ENCODE data around the gene HSD3B2. TPM values are rescaled to one million over a fixed set of nuclear protein-coding genes. Genes with fewer than 3 reads are reported as not detected.

The HSD3B2 gene
- total RNA-seq, 1 donor from 2014 or later: not detected

DNA sequence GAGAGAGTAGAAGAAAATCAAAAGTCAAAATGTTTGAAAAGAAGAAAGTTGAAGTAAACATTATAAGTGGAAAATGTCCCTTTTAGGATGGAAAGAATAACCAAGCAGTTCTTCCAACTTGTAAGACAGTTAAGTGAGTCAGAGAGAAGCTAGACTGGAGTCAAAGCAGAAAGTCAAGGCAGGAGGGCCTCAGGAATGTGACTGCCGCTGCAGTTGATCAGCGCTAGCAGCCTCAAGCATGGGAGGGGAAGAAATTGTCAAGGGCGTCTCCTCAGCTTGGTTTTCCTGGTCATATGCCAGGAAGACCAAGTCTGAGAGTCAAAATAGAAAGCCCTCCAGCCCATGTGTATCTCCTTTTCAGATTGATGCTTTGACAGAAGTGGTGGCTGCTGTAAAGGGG, 23.2 kb upstream of the HSD3B2 start:
- Mint-ChIP-seq H3K9me3 (ENCODE audit: unreplicated experiment) (no peaks in the 10 kb centered on the region), H3K4me1 (ENCODE audit: low read depth, unreplicated experiment) (no peaks in the 10 kb centered on the region), H3K36me3 (ENCODE audit: unreplicated experiment) (no peaks in the 10 kb centered on the region), H3K27me3 (ENCODE audit: unreplicated experiment) (no peaks in the 10 kb centered on the region), H3K4me3 (ENCODE audit: unreplicated experiment) (no peak overlapping the region), H3K27ac (ENCODE audit: unreplicated experiment) (no peak overlapping the region)
- DNase-seq: no peak
- TF ChIP-seq CTCF (IDR thresholded peaks at IDR 0.05; ENCODE audit: partially characterized antibody, unreplicated experiment): no peak

DNA sequence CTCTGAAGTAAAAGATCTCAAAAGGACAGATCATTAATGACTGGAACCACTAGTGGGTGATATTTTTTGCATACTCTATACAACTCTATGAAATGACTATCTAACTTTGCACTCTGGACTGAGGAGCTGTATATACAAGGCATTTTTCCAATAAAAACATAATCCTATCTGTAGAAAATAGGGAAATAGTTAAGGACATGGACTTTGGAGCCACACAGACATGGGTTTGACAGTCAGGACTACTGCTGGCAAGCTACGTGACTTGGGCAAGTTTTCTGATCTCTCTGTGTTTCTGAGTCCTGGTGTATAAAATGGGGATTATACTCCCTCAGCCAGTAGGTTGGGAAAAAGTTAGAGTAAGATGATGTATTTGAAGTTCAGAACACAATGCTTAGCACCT, 20.9 kb upstream of the HSD3B2 start:
- no peak overlapping the region for H3K4me3 Mint-ChIP-seq (ENCODE audit: unreplicated experiment)
- no peak for TF ChIP-seq CTCF (IDR thresholded peaks at IDR 0.05; ENCODE audit: partially characterized antibody, unreplicated experiment)
- no peaks in the 10 kb centered on the region for H3K9me3 Mint-ChIP-seq (ENCODE audit: unreplicated experiment)
- no peaks in the 10 kb centered on the region for H3K27me3 Mint-ChIP-seq (ENCODE audit: unreplicated experiment)
- H3K4me1 Mint-ChIP-seq (ENCODE audit: low read depth, unreplicated experiment): no peaks in the 10 kb centered on the region
- H3K27ac Mint-ChIP-seq (ENCODE audit: unreplicated experiment): no peak overlapping the region
- DNase-seq: no peak
- no peaks in the 10 kb centered on the region for H3K36me3 Mint-ChIP-seq (ENCODE audit: unreplicated experiment)

- no peaks in the 10 kb centered on the region for H3K27me3 Mint-ChIP-seq (ENCODE audit: unreplicated experiment)
- H3K27ac Mint-ChIP-seq (ENCODE audit: unreplicated experiment): no peak overlapping the region
- no peak overlapping the region for H3K4me3 Mint-ChIP-seq (ENCODE audit: unreplicated experiment)
- no peaks in the 10 kb centered on the region for H3K9me3 Mint-ChIP-seq (ENCODE audit: unreplicated experiment)
- H3K36me3 Mint-ChIP-seq (ENCODE audit: unreplicated experiment): no peaks in the 10 kb centered on the region
- no peak for TF ChIP-seq CTCF (IDR thresholded peaks at IDR 0.05; ENCODE audit: partially characterized antibody, unreplicated experiment)
- no peaks in the 10 kb centered on the region for H3K4me1 Mint-ChIP-seq (ENCODE audit: low read depth, unreplicated experiment)
- no peak for DNase-seq
These were observed 18.0 kb upstream of the HSD3B2 start for GRCh38 chr1:119396982-119397381.

DNA sequence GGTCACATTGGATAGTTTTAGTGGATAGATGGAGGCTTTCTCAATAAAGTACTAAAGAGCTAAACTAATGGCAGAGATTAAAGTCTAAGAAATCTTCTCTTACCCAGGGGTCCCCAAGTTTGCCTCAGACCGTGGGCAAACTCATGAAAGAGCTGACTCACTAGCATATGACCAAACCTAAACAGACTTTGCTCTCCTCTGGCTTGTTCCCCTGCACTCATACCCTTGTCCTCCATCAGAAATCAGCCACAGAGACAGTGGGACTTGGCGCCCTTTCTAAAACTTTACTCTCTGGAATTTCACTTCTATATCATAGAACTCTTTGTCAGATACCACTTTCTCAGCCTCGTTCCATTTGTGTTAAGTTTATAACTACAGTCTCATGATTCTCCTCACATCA, 17.0 kb upstream of the HSD3B2 start:
- Mint-ChIP-seq H3K4me1 (ENCODE audit: low read depth, unreplicated experiment) (no peaks in the 10 kb centered on the region), H3K36me3 (ENCODE audit: unreplicated experiment) (no peaks in the 10 kb centered on the region), H3K9me3 (ENCODE audit: unreplicated experiment) (no peaks in the 10 kb centered on the region), H3K27ac (ENCODE audit: unreplicated experiment) (no peak overlapping the region), H3K27me3 (ENCODE audit: unreplicated experiment) (no peaks in the 10 kb centered on the region), H3K4me3 (ENCODE audit: unreplicated experiment) (no peak overlapping the region)
- TF ChIP-seq CTCF (IDR thresholded peaks at IDR 0.05; ENCODE audit: partially characterized antibody, unreplicated experiment): no peak
- DNase-seq: no peak

- no peak for TF ChIP-seq CTCF (IDR thresholded peaks at IDR 0.05; ENCODE audit: partially characterized antibody, unreplicated experiment)
- Mint-ChIP-seq H3K9me3 (ENCODE audit: unreplicated experiment) (no peaks in the 10 kb centered on the region), H3K27me3 (ENCODE audit: unreplicated experiment) (no peaks in the 10 kb centered on the region), H3K4me3 (ENCODE audit: unreplicated experiment) (no peak overlapping the region), H3K4me1 (ENCODE audit: low read depth, unreplicated experiment) (no peaks in the 10 kb centered on the region), H3K36me3 (ENCODE audit: unreplicated experiment) (no peaks in the 10 kb centered on the region), H3K27ac (ENCODE audit: unreplicated experiment) (no peak overlapping the region)
- no peak for DNase-seq
These were observed 10.2 kb upstream of the HSD3B2 start for GRCh38 chr1:119404736-119405135.
